Keratinocyte (primary cell): Measurements from ENCODE around the gene PCDHB1. TPM values are rescaled to one million over a fixed set of nuclear protein-coding genes. Genes with fewer than 3 reads are reported as not detected.

Experiments used
- DNase-seq: peaks from one replicate; pipeline ENCODE4 v3.0.0-alpha.2; 2011; ENCODE audit warnings: low read depth, missing footprints, low spot score
- FAIRE-seq: peaks from 2 replicates; lab custom pipeline; 2011; peaks lifted over from hg19 to GRCh38; lab: Jason Lieb, UNC
- H2AFZ ChIP-seq: 2 replicates; pipeline ENCODE4 v1.6.0; 2012; ENCODE audit warnings: low read length, control low read depth, inconsistent platforms; ENCODE audit not compliant: control insufficient read depth
- H3K27ac ChIP-seq: 2 replicates; pipeline ENCODE4 v1.5.1; 2011; ENCODE audit warnings: low read length; ENCODE audit not compliant: control insufficient read depth, insufficient read depth
- H3K27me3 ChIP-seq: 3 replicates; pipeline ENCODE4 v1.6.0; 2011; ENCODE audit warnings: low read length; ENCODE audit not compliant: control insufficient read depth, insufficient read depth; ENCODE audit errors: extremely low read depth
- H3K36me3 ChIP-seq, 2 experiments: 2 replicates in 1 of 2; 3 replicates in 1 of 2; pipeline ENCODE4 v1.5.1; 2011; ENCODE audit warnings: low read length in 2 of 2, mild to moderate bottlenecking in 1 of 2; ENCODE audit not compliant: control insufficient read depth in 2 of 2, insufficient read depth in 2 of 2; ENCODE audit errors: extremely low read depth in 1 of 2
- H3K4me1 ChIP-seq: 3 replicates; pipeline ENCODE4 v1.5.1; 2011; ENCODE audit warnings: low read length; ENCODE audit not compliant: control insufficient read depth, insufficient read depth; ENCODE audit errors: extremely low read depth
- H3K4me2 ChIP-seq: 3 replicates; pipeline ENCODE4 v1.6.0; 2011; ENCODE audit warnings: low read depth, low read length; ENCODE audit not compliant: control insufficient read depth, insufficient read depth; ENCODE audit errors: extremely low read depth
- H3K4me3 ChIP-seq, 3 experiments: fragments of 200-600 bp in 1 of 3; sonication (generic) in 1 of 3; 2 replicates in 2 of 3; 3 replicates in 1 of 3; pipeline ENCODE4 v1.5.1; 2011 to 2016; ENCODE audit warnings: low read length in 3 of 3, mild to moderate bottlenecking in 3 of 3, control low read depth in 2 of 3, inconsistent platforms in 1 of 3, low read depth in 1 of 3, mixed read lengths in 1 of 3, mixed run types in 1 of 3, moderate library complexity in 1 of 3; ENCODE audit not compliant: control insufficient read depth in 2 of 3, insufficient read depth in 2 of 3; ENCODE audit errors: extremely low read depth in 1 of 3
- H3K79me2 ChIP-seq: 2 replicates; pipeline ENCODE4 v1.6.0; 2012; ENCODE audit warnings: low read length; ENCODE audit not compliant: control insufficient read depth, insufficient read depth
- H3K9ac ChIP-seq: 3 replicates; pipeline ENCODE4 v1.6.0; 2011; ENCODE audit warnings: low read length; ENCODE audit not compliant: control insufficient read depth, insufficient read depth; ENCODE audit errors: extremely low read depth
- H3K9me1 ChIP-seq: 3 replicates; pipeline ENCODE4 v1.6.0; 2011; ENCODE audit warnings: low read length; ENCODE audit not compliant: control insufficient read depth, insufficient read depth; ENCODE audit errors: extremely low read depth
- H3K9me3 ChIP-seq: 2 replicates; pipeline ENCODE4 v1.5.1; 2012; ENCODE audit warnings: low read depth, low read length; ENCODE audit not compliant: control insufficient read depth
- H4K20me1 ChIP-seq: 3 replicates; pipeline ENCODE4 v1.6.0; 2011; ENCODE audit warnings: low read length; ENCODE audit not compliant: control insufficient read depth, insufficient read depth; ENCODE audit errors: extremely low read depth
- EZH2 ChIP-seq: IDR thresholded peaks from one replicate; pipeline ENCODE4 v1.6.1; 2012; ENCODE audit warnings: inconsistent platforms, mild to moderate bottlenecking, low read length, moderate library complexity
- dilution Hi-C: fragments of 300-500 bp; cut with MboI; formaldehyde crosslinking; loops from one replicate; pipeline ENCODE4 v1.7.0; 2020; ENCODE audit warnings: low sequenced_read_pairs; ENCODE audit not compliant: extremely low pct_ligation_motif_present
- polyA plus RNA-seq, 5 experiments: library from polyadenylated mRNA; depleted of rRNA in 3 of 5; stranded (reverse) in 3 of 5; stranded (forward) in 1 of 5; unstranded in 1 of 5; fragments of >200 nt; gene quantifications; 1 replicate in 1 of 5; 2 replicates in 3 of 5; 3 replicates in 1 of 5; pipeline versions ENCODE4 v1.2.1 to v1.2.3, GENCODE V29; 2011 to 2012; ENCODE audit warnings: missing spikeins in 2 of 5, low read depth in 1 of 5, low replicate concordance in 1 of 5
- TF ChIP-seq, protein P1 (sequence below), 3 experiments: IDR thresholded peaks in 1 of 3; conservative IDR thresholded peaks in 1 of 3; optimal IDR thresholded peaks in 1 of 3; 2 replicates in 2 of 3; 3 replicates in 1 of 3; pipeline versions ENCODE3 to v1.5.1; 2011; ENCODE audit warnings: low read length in 3 of 3, mild to moderate bottlenecking in 3 of 3, moderate library complexity in 2 of 3, control low read depth in 1 of 3, inconsistent platforms in 1 of 3; ENCODE audit not compliant: insufficient read depth in 2 of 3; ENCODE audit errors: extremely low read depth in 1 of 3

The PCDHB1 gene
- polyA plus RNA-seq, 1 donor (not counting 4 experiments of a cell fraction or from before 2014, with no cell fraction given), result not detected

GRCh38 chr5:141003031-141003430, 48.1 kb upstream of the PCDHB1 start:
- H3K36me3 ChIP-seq, result no peaks in the 10 kb centered on the region
- no peaks in the 10 kb centered on the region for H3K9me3 ChIP-seq
- H3K9me1 ChIP-seq, result no peaks in the 10 kb centered on the region
- H4K20me1 ChIP-seq, result no peaks in the 10 kb centered on the region
- dilution Hi-C loops, result no loop called here
- H3K9ac ChIP-seq, result no peak overlapping the region
- no peak for DNase-seq
- no peak for FAIRE-seq
- TF ChIP-seq EZH2, result no peak
- TF ChIP-seq, protein P1, sequence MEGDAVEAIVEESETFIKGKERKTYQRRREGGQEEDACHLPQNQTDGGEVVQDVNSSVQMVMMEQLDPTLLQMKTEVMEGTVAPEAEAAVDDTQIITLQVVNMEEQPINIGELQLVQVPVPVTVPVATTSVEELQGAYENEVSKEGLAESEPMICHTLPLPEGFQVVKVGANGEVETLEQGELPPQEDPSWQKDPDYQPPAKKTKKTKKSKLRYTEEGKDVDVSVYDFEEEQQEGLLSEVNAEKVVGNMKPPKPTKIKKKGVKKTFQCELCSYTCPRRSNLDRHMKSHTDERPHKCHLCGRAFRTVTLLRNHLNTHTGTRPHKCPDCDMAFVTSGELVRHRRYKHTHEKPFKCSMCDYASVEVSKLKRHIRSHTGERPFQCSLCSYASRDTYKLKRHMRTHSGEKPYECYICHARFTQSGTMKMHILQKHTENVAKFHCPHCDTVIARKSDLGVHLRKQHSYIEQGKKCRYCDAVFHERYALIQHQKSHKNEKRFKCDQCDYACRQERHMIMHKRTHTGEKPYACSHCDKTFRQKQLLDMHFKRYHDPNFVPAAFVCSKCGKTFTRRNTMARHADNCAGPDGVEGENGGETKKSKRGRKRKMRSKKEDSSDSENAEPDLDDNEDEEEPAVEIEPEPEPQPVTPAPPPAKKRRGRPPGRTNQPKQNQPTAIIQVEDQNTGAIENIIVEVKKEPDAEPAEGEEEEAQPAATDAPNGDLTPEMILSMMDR (optimal IDR thresholded peaks at IDR 0.05 in 1 of 3, IDR thresholded peaks at IDR 0.05 in 1 of 3, conservative IDR thresholded peaks at IDR 0.05 in 1 of 3; ENCODE audit: extremely low read depth in 1 of 3, insufficient read depth in 2 of 3, low read length in 3 of 3), result no peak
- no peak overlapping the region for H3K27ac ChIP-seq
- H3K4me1 ChIP-seq, result peaks cover 30% of the 10 kb centered on the region
- no peak overlapping the region for H2AFZ ChIP-seq
- H3K27me3 ChIP-seq, result no peaks in the 10 kb centered on the region
- no peaks in the 10 kb centered on the region for H3K79me2 ChIP-seq
- H3K4me2 ChIP-seq, result no peak overlapping the region
- no peak overlapping the region for H3K4me3 ChIP-seq

- no peak overlapping the region for H3K4me3 ChIP-seq
- H3K27me3 ChIP-seq, result no peaks in the 10 kb centered on the region
- peak overlapping the region; percentile 71 for H3K27ac ChIP-seq
- no peaks in the 10 kb centered on the region for H4K20me1 ChIP-seq
- dilution Hi-C loops, result no loop called here
- H3K9ac ChIP-seq, result peak overlapping the region; percentile 23
- FAIRE-seq (peak; percentile 96), DNase-seq (peak; percentile 81)
- TF ChIP-seq, protein P1 (optimal IDR thresholded peaks at IDR 0.05 in 1 of 3, IDR thresholded peaks at IDR 0.05 in 1 of 3, conservative IDR thresholded peaks at IDR 0.05 in 1 of 3; ENCODE audit: extremely low read depth in 1 of 3, insufficient read depth in 2 of 3, low read length in 3 of 3), result no peak
- TF ChIP-seq EZH2, result no peak
- no peaks in the 10 kb centered on the region for H3K79me2 ChIP-seq
- peaks cover 30% of the 10 kb centered on the region for H3K4me1 ChIP-seq
- no peaks in the 10 kb centered on the region for H3K9me3 ChIP-seq
- no peaks in the 10 kb centered on the region for H3K36me3 ChIP-seq
- peak overlapping the region; percentile 46 for H3K4me2 ChIP-seq
- H2AFZ ChIP-seq, result no peak overlapping the region
- no peaks in the 10 kb centered on the region for H3K9me1 ChIP-seq
Observed at GRCh38 chr5:141003791-141004611, 47.2 kb upstream of the PCDHB1 start.
